SK-N-SH (cell line): ENCODE results near the gene CASK. TPM values are rescaled to one million over a fixed set of nuclear protein-coding genes. Genes with fewer than 3 reads are reported as not detected.

Source experiments
- CTCF ChIA-PET: fragments of 300-600, 350-600 bp; formaldehyde crosslinking; extraction: SDS; loops from one replicate; lab custom pipeline; 2021; lab: Yijun Ruan, JAX
- POLR2A ChIA-PET: fragments of 350-600 bp; sonication (Branson Sonifier 250); formaldehyde crosslinking; extraction: SDS; loops from one replicate; lab custom pipeline; 2020; ENCODE audit warnings: antibody characterized with exemption, inconsistent platforms; lab: Yijun Ruan, JAX
- DNase-seq: peaks from one replicate; pipeline ENCODE4 v3.0.0; 2012
- H2AFZ ChIP-seq: fragments of 200-600 bp; sonication (generic); 2 replicates; pipeline ENCODE4 v1.8.1; 2016; ENCODE audit warnings: antibody characterized with exemption, mild to moderate bottlenecking, low read depth
- H3F3A ChIP-seq: fragments of 200-600 bp; sonication (generic); replicated peaks from 2 replicates; pipeline ENCODE3; 2016; ENCODE audit warnings: antibody characterized with exemption, mild to moderate bottlenecking; ENCODE audit not compliant: insufficient read depth
- H3K27ac ChIP-seq, 2 experiments: fragments of 200-500 bp in 1 of 2; fragments of 200-600 bp in 1 of 2; sonication (Bioruptor generic) in 1 of 2; sonication (generic), shearing (Covaris generic) in 1 of 2; 2 replicates each; pipeline versions ENCODE4 v1.5.1 to v1.6.1; 2014 to 2016; ENCODE audit warnings: low read depth in 2 of 2, inconsistent platforms in 1 of 2, low read length in 1 of 2, mild to moderate bottlenecking in 1 of 2, mixed read lengths in 1 of 2
- H3K27me3 ChIP-seq: fragments of 200-600 bp; sonication (generic), shearing (Covaris generic); 2 replicates; pipeline ENCODE4 v1.6.1; 2016; ENCODE audit warnings: mixed run types; ENCODE audit not compliant: insufficient read depth
- H3K36me3 ChIP-seq, 2 experiments: fragments of 200-500 bp in 1 of 2; fragments of 200-600 bp in 1 of 2; sonication (Bioruptor generic) in 1 of 2; sonication (generic) in 1 of 2; replicated peaks in 1 of 2; 2 replicates each; pipeline versions ENCODE3 to v1.5.1; 2014 to 2016; ENCODE audit warnings: low read length in 1 of 2, mild to moderate bottlenecking in 1 of 2; ENCODE audit not compliant: insufficient read depth in 2 of 2, control insufficient read depth in 1 of 2
- H3K4me1 ChIP-seq, 2 experiments: fragments of 200-500 bp in 1 of 2; fragments of 200-600 bp in 1 of 2; sonication (Bioruptor generic) in 1 of 2; sonication (generic), shearing (Covaris generic) in 1 of 2; 2 replicates each; pipeline versions ENCODE4 v1.5.1 to v1.6.1; 2014 to 2016; ENCODE audit warnings: low read depth in 1 of 2, low read length in 1 of 2, mixed run types in 1 of 2; ENCODE audit not compliant: insufficient read depth in 2 of 2, control insufficient read depth in 1 of 2
- H3K4me2 ChIP-seq: fragments of 200-600 bp; sonication (generic), shearing (Covaris generic); 2 replicates; pipeline ENCODE4 v1.6.1; 2017; ENCODE audit warnings: mixed run types
- H3K4me3 ChIP-seq, 2 experiments: fragments of 200-500 bp in 1 of 2; fragments of 200-600 bp in 1 of 2; sonication (Bioruptor generic) in 1 of 2; sonication (generic), shearing (Covaris generic) in 1 of 2; 2 replicates each; pipeline versions ENCODE4 v1.5.1 to v1.8.1; 2014 to 2016; ENCODE audit warnings: low read depth in 2 of 2, inconsistent platforms in 1 of 2, low read length in 1 of 2, mild to moderate bottlenecking in 1 of 2, mixed read lengths in 1 of 2, moderate library complexity in 1 of 2
- H3K79me2 ChIP-seq: fragments of 200-600 bp; sonication (generic); 2 replicates; pipeline ENCODE4 v1.8.1; 2017; ENCODE audit warnings: mild to moderate bottlenecking; ENCODE audit not compliant: insufficient read depth
- H3K9ac ChIP-seq: fragments of 200-600 bp; sonication (generic); 2 replicates; pipeline ENCODE4 v1.6.1; 2017; ENCODE audit warnings: mixed run types
- H3K9me2 ChIP-seq: fragments of 200-600 bp; sonication (generic); 2 replicates; pipeline ENCODE4 v1.6.1; 2017; ENCODE audit warnings: mixed run types
- H3K9me3 ChIP-seq: fragments of 200-600 bp; sonication (generic); 2 replicates; pipeline ENCODE4 v1.6.1; 2017; ENCODE audit warnings: mixed run types, mild to moderate bottlenecking, moderate library complexity
- H4K20me1 ChIP-seq: fragments of 200-600 bp; sonication (generic); 2 replicates; pipeline ENCODE4 v1.6.1; 2017; ENCODE audit warnings: mild to moderate bottlenecking, mixed run types; ENCODE audit not compliant: insufficient read depth
- CHD2 ChIP-seq: fragments of 150-350 bp; IDR thresholded peaks from 2 replicates; pipeline ENCODE4 v1.6.1; 2018; ENCODE audit warnings: low read length; ENCODE audit not compliant: partially characterized antibody
- ELF1 ChIP-seq: IDR thresholded peaks from 2 replicates; pipeline ENCODE4 v1.4.0; 2012
- EP300 ChIP-seq, 2 experiments: IDR thresholded peaks; 2 replicates each; pipeline versions ENCODE4 v1.4.0 to v1.6.1; 2012; ENCODE audit warnings: borderline replicate concordance in 1 of 2, low read depth in 1 of 2, low read length in 1 of 2
- FOXJ3 ChIP-seq: sonication (generic); formaldehyde crosslinking; IDR thresholded peaks from 2 replicates; pipeline ENCODE4 v1.5.1; 2020; ENCODE audit warnings: mild to moderate bottlenecking, missing genetic modification reagents
- GABPA ChIP-seq: IDR thresholded peaks from 2 replicates; pipeline ENCODE4 v1.4.0; 2012; ENCODE audit warnings: low read depth, mild to moderate bottlenecking
- MEF2A ChIP-seq: IDR thresholded peaks from 2 replicates; pipeline ENCODE4 v1.4.0; 2012; ENCODE audit warnings: low read depth, borderline replicate concordance
- MXI1 ChIP-seq: IDR thresholded peaks from 2 replicates; pipeline ENCODE4 v1.6.1; 2012; ENCODE audit warnings: mild to moderate bottlenecking, low read depth, low read length, improper control_type of control experiment
- NFIC ChIP-seq: IDR thresholded peaks from 2 replicates; pipeline ENCODE4 v1.4.0; 2012; ENCODE audit warnings: borderline replicate concordance
- RAD21 ChIP-seq: IDR thresholded peaks from 2 replicates; pipeline ENCODE4 v1.6.1; 2012; ENCODE audit warnings: mild to moderate bottlenecking, low read length
- REST ChIP-seq: IDR thresholded peaks from 2 replicates; pipeline ENCODE4 v1.6.1; 2012; ENCODE audit warnings: mild to moderate bottlenecking, low read depth, low read length, moderate library complexity
- SIN3A ChIP-seq: IDR thresholded peaks from 2 replicates; pipeline ENCODE4 v1.6.1; 2012; ENCODE audit warnings: low read depth, mild to moderate bottlenecking, low read length, moderate library complexity, borderline replicate concordance
- TAF1 ChIP-seq: IDR thresholded peaks from 2 replicates; pipeline ENCODE4 v1.6.1; 2012; ENCODE audit warnings: low read depth, mild to moderate bottlenecking, low read length, moderate library complexity, borderline replicate concordance
- TEAD4 ChIP-seq: IDR thresholded peaks from 2 replicates; pipeline ENCODE4 v1.4.0; 2012; ENCODE audit warnings: mild to moderate bottlenecking, borderline replicate concordance; ENCODE audit not compliant: insufficient read depth
- YY1 ChIP-seq: IDR thresholded peaks from 2 replicates; pipeline ENCODE4 v1.4.0; 2012; ENCODE audit warnings: low read depth, mild to moderate bottlenecking
- WGBS: methylation state at CpG from one replicate; pipeline ENCODE4 v1.1.6; 2017; ENCODE audit warnings: low lambda C conversion rate; 5-methylcytosine and 5-hydroxymethylcytosine counted together
- polyA plus RNA-seq, 3 experiments: library from polyadenylated mRNA; depleted of rRNA; stranded (reverse); fragments of >200 nt; gene quantifications; 2 replicates each; pipeline ENCODE4 v1.2.3, GENCODE V29; 2012
- TF ChIP-seq, protein P1 (sequence below): fragments of 200-600 bp; sonication (generic); IDR thresholded peaks from 2 replicates; pipeline ENCODE4 v1.6.1; 2017; ENCODE audit warnings: antibody characterized with exemption, mild to moderate bottlenecking, moderate library complexity
- TF ChIP-seq, protein P2 (sequence below): IDR thresholded peaks from 2 replicates; pipeline ENCODE4 v1.4.0; 2012; ENCODE audit warnings: low read depth

CASK gene
- polyA plus RNA-seq, 1 of the 3 experiments (the other 2 are of a cell fraction): 7.0 TPM

DNA sequence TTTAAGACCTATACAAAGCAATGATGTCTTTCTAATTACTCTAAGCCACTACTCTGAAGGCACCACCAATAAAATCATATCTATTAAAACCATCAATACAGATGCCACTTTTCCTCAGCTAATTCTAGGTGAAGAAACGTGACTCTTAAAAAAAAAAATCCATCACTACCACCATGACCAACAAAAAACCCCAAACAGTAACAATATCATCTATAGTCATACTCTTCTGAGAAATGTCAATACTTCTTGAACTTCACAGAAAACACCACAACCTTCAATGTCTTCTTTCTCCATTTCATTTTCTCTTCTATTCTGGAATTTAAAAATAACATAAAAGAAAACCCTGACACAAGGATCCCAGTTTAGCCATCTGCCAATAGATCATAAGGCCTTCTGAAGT lies 35.7 kb downstream of the CASK start:
- 46% methylated on average over 1 of the region's 1 CpG for WGBS
- H3K27ac ChIP-seq: no peak overlapping the region
- H3K36me3 ChIP-seq: no peaks in the 10 kb centered on the region
- no peaks in the 10 kb centered on the region for H4K20me1 ChIP-seq
- no peak overlapping the region for H3K4me3 ChIP-seq
- H3K4me2 ChIP-seq: no peak overlapping the region
- H3K9me2 ChIP-seq: no peaks in the 10 kb centered on the region
- H3F3A ChIP-seq: peaks cover 6% of the 10 kb centered on the region
- peaks cover 17% of the 10 kb centered on the region for H3K79me2 ChIP-seq
- DNase-seq: no peak
- H3K27me3 ChIP-seq: no peaks in the 10 kb centered on the region
- H2AFZ ChIP-seq: no peak overlapping the region
- H3K4me1 ChIP-seq: no peaks in the 10 kb centered on the region
- no peaks in the 10 kb centered on the region for H3K9me3 ChIP-seq
- no peak overlapping the region for H3K9ac ChIP-seq
- POLR2A ChIA-PET: no interaction called here
- CTCF ChIA-PET: no interaction called here
- no peak for TF ChIP-seq MXI1
- TF ChIP-seq NFIC: no peak
- TF ChIP-seq, all 33 proteins: peak for 0

GRCh38 chrX:41885724-41886123 lies 37.6 kb downstream of the CASK start:
- H3K9me2 ChIP-seq: no peaks in the 10 kb centered on the region
- 58% methylated on average over 1 of the region's 1 CpG for WGBS
- H3K9me3 ChIP-seq: no peaks in the 10 kb centered on the region
- TF ChIP-seq TAF1: no peak
- TF ChIP-seq SIN3A: no peak
- TF ChIP-seq NFIC: no peak
- TF ChIP-seq, protein P1, sequence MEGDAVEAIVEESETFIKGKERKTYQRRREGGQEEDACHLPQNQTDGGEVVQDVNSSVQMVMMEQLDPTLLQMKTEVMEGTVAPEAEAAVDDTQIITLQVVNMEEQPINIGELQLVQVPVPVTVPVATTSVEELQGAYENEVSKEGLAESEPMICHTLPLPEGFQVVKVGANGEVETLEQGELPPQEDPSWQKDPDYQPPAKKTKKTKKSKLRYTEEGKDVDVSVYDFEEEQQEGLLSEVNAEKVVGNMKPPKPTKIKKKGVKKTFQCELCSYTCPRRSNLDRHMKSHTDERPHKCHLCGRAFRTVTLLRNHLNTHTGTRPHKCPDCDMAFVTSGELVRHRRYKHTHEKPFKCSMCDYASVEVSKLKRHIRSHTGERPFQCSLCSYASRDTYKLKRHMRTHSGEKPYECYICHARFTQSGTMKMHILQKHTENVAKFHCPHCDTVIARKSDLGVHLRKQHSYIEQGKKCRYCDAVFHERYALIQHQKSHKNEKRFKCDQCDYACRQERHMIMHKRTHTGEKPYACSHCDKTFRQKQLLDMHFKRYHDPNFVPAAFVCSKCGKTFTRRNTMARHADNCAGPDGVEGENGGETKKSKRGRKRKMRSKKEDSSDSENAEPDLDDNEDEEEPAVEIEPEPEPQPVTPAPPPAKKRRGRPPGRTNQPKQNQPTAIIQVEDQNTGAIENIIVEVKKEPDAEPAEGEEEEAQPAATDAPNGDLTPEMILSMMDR: no peak
- no peak for TF ChIP-seq FOXJ3 (CRISPR knock-in tag)
- TF ChIP-seq GABPA: no peak
- TF ChIP-seq EP300 (IDR thresholded peaks at IDR 0.05; ENCODE audit: borderline replicate concordance in 1 of 2, low read depth in 1 of 2, low read length in 1 of 2): no peak
- no peak for TF ChIP-seq YY1
- no peak for TF ChIP-seq MEF2A
- peaks cover 17% of the 10 kb centered on the region for H3K79me2 ChIP-seq
- peaks cover 6% of the 10 kb centered on the region for H3F3A ChIP-seq
- no peaks in the 10 kb centered on the region for H4K20me1 ChIP-seq
- H2AFZ ChIP-seq: no peak overlapping the region
- H3K27me3 ChIP-seq: no peaks in the 10 kb centered on the region
- no peaks in the 10 kb centered on the region for H3K4me1 ChIP-seq
- ChIA-PET CTCF (no interaction called here), POLR2A (no interaction called here)
- H3K9ac ChIP-seq: no peak overlapping the region
- H3K4me2 ChIP-seq: no peak overlapping the region
- no peak for DNase-seq
- H3K4me3 ChIP-seq: no peak overlapping the region
- H3K27ac ChIP-seq: no peak overlapping the region
- no peaks in the 10 kb centered on the region for H3K36me3 ChIP-seq

GRCh38 chrX:41881166-41881565 lies 42.2 kb downstream of the CASK start:
- Histone ChIP-seq H3K4me3 (no peak overlapping the region), H3K27ac (no peak overlapping the region), H3K79me2 (no peaks in the 10 kb centered on the region), H3K27me3 (no peaks in the 10 kb centered on the region), H3K4me2 (no peak overlapping the region), H3K9me2 (no peaks in the 10 kb centered on the region), H3K4me1 (no peaks in the 10 kb centered on the region), H2AFZ (no peak overlapping the region), H3K9ac (no peak overlapping the region), H3K36me3 (no peaks in the 10 kb centered on the region), H4K20me1 (no peaks in the 10 kb centered on the region), H3F3A (no peaks in the 10 kb centered on the region), H3K9me3 (no peaks in the 10 kb centered on the region)
- no peak for DNase-seq
- POLR2A ChIA-PET: no interaction called here
- WGBS: 48% methylated on average over 1 of the region's 1 CpG
- CTCF ChIA-PET: no interaction called here
- no peak for TF ChIP-seq YY1
- TF ChIP-seq TEAD4: no peak
- TF ChIP-seq, protein P2, sequence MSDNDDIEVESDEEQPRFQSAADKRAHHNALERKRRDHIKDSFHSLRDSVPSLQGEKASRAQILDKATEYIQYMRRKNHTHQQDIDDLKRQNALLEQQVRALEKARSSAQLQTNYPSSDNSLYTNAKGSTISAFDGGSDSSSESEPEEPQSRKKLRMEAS: no peak
- TF ChIP-seq ELF1: no peak
- no peak for TF ChIP-seq REST
- no peak for TF ChIP-seq RAD21
- TF ChIP-seq EP300 (IDR thresholded peaks at IDR 0.05; ENCODE audit: borderline replicate concordance in 1 of 2, low read depth in 1 of 2, low read length in 1 of 2): no peak
- no peak for TF ChIP-seq CHD2
